K562 (cell line): ENCODE measurements around the gene SFTPB. TPM values are rescaled to one million over a fixed set of nuclear protein-coding genes. Genes with fewer than 3 reads are reported as not detected.

Experiments used
- AFF1 ChIP-seq, 2 experiments: fragments of 450-650 bp; IDR thresholded peaks; 2 replicates each; pipeline ENCODE4 v1.6.1; 2018; ENCODE audit warnings: mild to moderate bottlenecking in 2 of 2, low read depth in 1 of 2; ENCODE audit not compliant: partially characterized antibody in 2 of 2
- BACH1 ChIP-seq: fragments of 200-800 bp; sonication (Bioruptor generic); IDR thresholded peaks from 2 replicates; pipeline ENCODE4 v1.6.1; 2016; ENCODE audit warnings: missing genetic modification characterization, missing compliant biosample characterization
- ELF2 ChIP-seq: fragments of 250-450 bp; sonication (Bioruptor Pico); IDR thresholded peaks from 2 replicates; pipeline ENCODE4 v1.5.0; 2021; ENCODE audit warnings: mild to moderate bottlenecking
- FOXA3 ChIP-seq, 2 experiments: fragments of 450-650 bp in 1 of 2; sonication (generic) in 1 of 2; formaldehyde crosslinking; IDR thresholded peaks in 1 of 2; conservative IDR thresholded peaks in 1 of 2; 2 replicates each; pipeline versions ENCODE4 v1.4.0 to v1.8.0; 2020 to 2022; ENCODE audit warnings: mild to moderate bottlenecking in 2 of 2, missing genetic modification reagents in 1 of 2
- LEF1 ChIP-seq: fragments of 450-650 bp; IDR thresholded peaks from 2 replicates; pipeline ENCODE4 v1.6.1; 2016; ENCODE audit warnings: mild to moderate bottlenecking
- NFRKB ChIP-seq: fragments of 450-650 bp; IDR thresholded peaks from 2 replicates; pipeline ENCODE4 v1.6.1; 2016; ENCODE audit warnings: low read depth
- PBX2 ChIP-seq, 2 experiments: IDR thresholded peaks in 1 of 2; conservative IDR thresholded peaks in 1 of 2; 2 replicates each; pipeline ENCODE4 v1.6.1; 2016; ENCODE audit warnings: low read depth in 2 of 2, mild to moderate bottlenecking in 1 of 2, missing compliant biosample characterization in 1 of 2, missing genetic modification characterization in 1 of 2, moderate library complexity in 1 of 2
- RBM25 ChIP-seq: fragments of 200-400 bp; formaldehyde crosslinking; IDR thresholded peaks from 2 replicates; pipeline ENCODE4 v1.6.1; 2018; ENCODE audit warnings: low read length, low read depth, moderate library complexity; ENCODE audit not compliant: severe bottlenecking
- RCOR1 ChIP-seq, 2 experiments: IDR thresholded peaks; 2 replicates each; pipeline ENCODE4 v1.6.1; 2012; ENCODE audit warnings: low read depth in 2 of 2, low read length in 2 of 2, borderline replicate concordance in 1 of 2, improper control_type of control experiment in 1 of 2
- SRF ChIP-seq, 2 experiments: fragments of 250-450, 450-650 bp in 1 of 2; sonication (Bioruptor Pico) in 1 of 2; sonication (generic) in 1 of 2; formaldehyde crosslinking; IDR thresholded peaks; 2 replicates each; pipeline versions ENCODE4 v1.5.0 to v1.5.1; 2020 to 2022; ENCODE audit warnings: mild to moderate bottlenecking in 1 of 2, missing genetic modification reagents in 1 of 2
- VEZF1 ChIP-seq: fragments of 200-800 bp; sonication (Bioruptor generic); IDR thresholded peaks from 2 replicates; pipeline ENCODE4 v1.6.1; 2017; ENCODE audit warnings: missing genetic modification characterization, missing compliant biosample characterization
- ZFP36 ChIP-seq: fragments of 150-350 bp; IDR thresholded peaks from 2 replicates; pipeline ENCODE4 v1.6.1; 2018; ENCODE audit warnings: low read length, low read depth; ENCODE audit not compliant: partially characterized antibody
- ZNF175 ChIP-seq: fragments of 200-800 bp; sonication (Bioruptor generic); IDR thresholded peaks from 2 replicates; pipeline ENCODE4 v1.6.1; 2016; ENCODE audit warnings: low read depth, mild to moderate bottlenecking, missing genetic modification characterization, missing compliant biosample characterization
- ZNF311 ChIP-seq: fragments of 250-450 bp; sonication (Bioruptor Pico); IDR thresholded peaks from 2 replicates; pipeline ENCODE4 v1.4.0; 2020; ENCODE audit warnings: mild to moderate bottlenecking, moderate library complexity
- ZNF561 ChIP-seq: fragments of 450-650 bp; formaldehyde crosslinking; conservative IDR thresholded peaks from 2 replicates; pipeline ENCODE4 v1.4.0; 2020; ENCODE audit warnings: mild to moderate bottlenecking, moderate library complexity
- ZNF75A ChIP-seq: fragments of 450-650 bp; formaldehyde crosslinking; IDR thresholded peaks from 2 replicates; pipeline ENCODE4 v1.4.0; 2020; ENCODE audit warnings: mild to moderate bottlenecking
- ZNF766 ChIP-seq: fragments of 200-800 bp; sonication (Bioruptor generic); conservative IDR thresholded peaks from 2 replicates; pipeline ENCODE4 v1.6.1; 2016; ENCODE audit warnings: missing genetic modification characterization, missing compliant biosample characterization
- polyA plus RNA-seq, 8 experiments: library from polyadenylated mRNA; depleted of rRNA in 4 of 8; stranded (reverse) in 5 of 8; unstranded in 3 of 8; fragments of >200 nt; fragmentation: Nextera tagmentation in 2 of 8; fragmentation: Illumina TruSeq in 1 of 8; extraction: Ambion mirVana in 2 of 8; extraction: Trizol in 1 of 8; gene quantifications; 2 replicates each; pipeline versions ENCODE4 v1.2.1 to v1.2.3, GENCODE V29; 2011 to 2014; ENCODE audit warnings: inconsistent platforms in 1 of 8, missing spikeins in 1 of 8
- total RNA-seq, 7 experiments: library from RNA; depleted of rRNA in 6 of 7; stranded (reverse); fragments of >200 nt in 6 of 7; fragmentation: Illumina TruSeq in 2 of 7; extraction: Trizol in 2 of 7; gene quantifications; 2 replicates each; pipeline versions ENCODE4 v1.2.1 to v1.2.3, GENCODE V29; 2011 to 2021; ENCODE audit warnings: low replicate concordance in 1 of 7

SFTPB gene
- total and polyA plus RNA-seq, 9 of the 15 experiments (the other 6 are each of a cell fraction or from before 2014, with no cell fraction given), result 0.03 to 7.0 TPM; not detected in 7

GRCh38 chr2:85704800-85705679 lies 37.0 kb upstream of the SFTPB start (continued):
- TF ChIP-seq RCOR1 (IDR thresholded peaks at IDR 0.05; ENCODE audit: borderline replicate concordance in 1 of 2, low read depth in 2 of 2, low read length in 2 of 2), result peak in 1 of 2 experiments; percentile 19; a peak in 1 of 4 replicates
- TF ChIP-seq ZNF561 (CRISPR knock-in tag), result no peak
- peak; percentile 9 to 96; a peak in 3 of 4 replicates for TF ChIP-seq SRF (CRISPR knock-in tag; IDR thresholded peaks at IDR 0.05)
- no peak for TF ChIP-seq ZNF311 (CRISPR knock-in tag)
- TF ChIP-seq ZNF175, result peak; percentile 21; the same call in 1 of the 2 replicates
- peak; percentile 35; the same call in 1 of the 2 replicates for TF ChIP-seq NFRKB
- TF ChIP-seq ZNF766, result 0 out of 2 replicates have a peak, but pooled peaks have one; percentile 19
- TF ChIP-seq AFF1 (IDR thresholded peaks at IDR 0.05; ENCODE audit: low read depth in 1 of 2, partially characterized antibody in 2 of 2), result peak in 1 of 2 experiments; percentile 13
- TF ChIP-seq RBM25, result no peak
- TF ChIP-seq ZNF75A (CRISPR knock-in tag), result no peak
- TF ChIP-seq LEF1, result peak; percentile 19; the same call in 1 of the 2 replicates
- 0 out of 2 replicates have a peak, but pooled peaks have one; percentile 66 for TF ChIP-seq BACH1
- peak; percentile 41 for TF ChIP-seq ZFP36
- TF ChIP-seq ELF2, result no peak
- TF ChIP-seq FOXA3 (CRISPR knock-in tag; conservative IDR thresholded peaks at IDR 0.05 in 1 of 2, IDR thresholded peaks at IDR 0.05 in 1 of 2), result no peak
- no peak for TF ChIP-seq PBX2 (CRISPR knock-in tag; IDR thresholded peaks at IDR 0.05; ENCODE audit: low read depth)
- TF ChIP-seq PBX2 (tag; conservative IDR thresholded peaks at IDR 0.05; ENCODE audit: low read depth), result no peak
- TF ChIP-seq VEZF1 (CRISPR knock-in tag), result peak; percentile 30
